Measurements from ENCODE around the gene NFYA. TPM values are rescaled to one million over a fixed set of nuclear protein-coding genes. Genes with fewer than 3 reads are reported as not detected.

The NFYA gene
- total RNA-seq, 6 experiments from 2014 or later = 6.4 to 11.7 (median 7.7) TPM

DNA sequence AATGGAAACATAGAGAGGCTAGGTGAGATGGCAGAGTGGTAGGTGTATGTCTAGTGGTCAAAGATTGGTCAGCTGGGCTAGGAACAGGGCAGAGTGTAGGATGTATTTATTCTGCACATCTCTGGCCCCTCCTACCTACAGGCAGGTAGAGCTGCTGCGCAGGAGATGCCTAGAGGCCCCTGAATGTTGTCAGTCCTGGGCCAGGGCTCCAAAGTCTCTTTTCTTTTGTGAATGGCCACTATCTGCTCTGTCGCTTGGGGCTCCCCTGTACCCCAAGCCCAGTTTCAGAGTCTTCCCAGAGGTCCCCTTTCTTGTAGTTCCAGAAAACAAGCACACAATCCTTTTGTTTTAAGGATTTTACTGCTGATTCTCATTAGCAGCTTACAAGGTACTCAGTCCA lies 25.5 kb upstream of the NFYA start:
- Histone ChIP-seq H3K4me3 (no peak overlapping the region), H3K27me3 (no peaks in the 10 kb centered on the region), H3K4me1 (peaks cover 0 to 24% (median 9%) of the 10 kb centered on the region in 4 donors), H3K27ac (no peak overlapping the region), H3K36me3 (no peaks in the 10 kb centered on the region), H3K9me3 (no peaks in the 10 kb centered on the region)
- no peak for ATAC-seq
- no peak for TF ChIP-seq POLR2A (IDR thresholded peaks at IDR 0.05)
- TF ChIP-seq, protein P1, sequence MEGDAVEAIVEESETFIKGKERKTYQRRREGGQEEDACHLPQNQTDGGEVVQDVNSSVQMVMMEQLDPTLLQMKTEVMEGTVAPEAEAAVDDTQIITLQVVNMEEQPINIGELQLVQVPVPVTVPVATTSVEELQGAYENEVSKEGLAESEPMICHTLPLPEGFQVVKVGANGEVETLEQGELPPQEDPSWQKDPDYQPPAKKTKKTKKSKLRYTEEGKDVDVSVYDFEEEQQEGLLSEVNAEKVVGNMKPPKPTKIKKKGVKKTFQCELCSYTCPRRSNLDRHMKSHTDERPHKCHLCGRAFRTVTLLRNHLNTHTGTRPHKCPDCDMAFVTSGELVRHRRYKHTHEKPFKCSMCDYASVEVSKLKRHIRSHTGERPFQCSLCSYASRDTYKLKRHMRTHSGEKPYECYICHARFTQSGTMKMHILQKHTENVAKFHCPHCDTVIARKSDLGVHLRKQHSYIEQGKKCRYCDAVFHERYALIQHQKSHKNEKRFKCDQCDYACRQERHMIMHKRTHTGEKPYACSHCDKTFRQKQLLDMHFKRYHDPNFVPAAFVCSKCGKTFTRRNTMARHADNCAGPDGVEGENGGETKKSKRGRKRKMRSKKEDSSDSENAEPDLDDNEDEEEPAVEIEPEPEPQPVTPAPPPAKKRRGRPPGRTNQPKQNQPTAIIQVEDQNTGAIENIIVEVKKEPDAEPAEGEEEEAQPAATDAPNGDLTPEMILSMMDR (IDR thresholded peaks at IDR 0.05) = no peak
- 100% methylated on average over 2 of the region's 2 CpGs for WGBS (ENCODE audit: insufficient coverage, low coverage, low lambda C conversion rate, missing lambda C conversion rate)
- no peak for DNase-seq
- intact Hi-C loops (cut with DNase I) = no loop called here

DNA sequence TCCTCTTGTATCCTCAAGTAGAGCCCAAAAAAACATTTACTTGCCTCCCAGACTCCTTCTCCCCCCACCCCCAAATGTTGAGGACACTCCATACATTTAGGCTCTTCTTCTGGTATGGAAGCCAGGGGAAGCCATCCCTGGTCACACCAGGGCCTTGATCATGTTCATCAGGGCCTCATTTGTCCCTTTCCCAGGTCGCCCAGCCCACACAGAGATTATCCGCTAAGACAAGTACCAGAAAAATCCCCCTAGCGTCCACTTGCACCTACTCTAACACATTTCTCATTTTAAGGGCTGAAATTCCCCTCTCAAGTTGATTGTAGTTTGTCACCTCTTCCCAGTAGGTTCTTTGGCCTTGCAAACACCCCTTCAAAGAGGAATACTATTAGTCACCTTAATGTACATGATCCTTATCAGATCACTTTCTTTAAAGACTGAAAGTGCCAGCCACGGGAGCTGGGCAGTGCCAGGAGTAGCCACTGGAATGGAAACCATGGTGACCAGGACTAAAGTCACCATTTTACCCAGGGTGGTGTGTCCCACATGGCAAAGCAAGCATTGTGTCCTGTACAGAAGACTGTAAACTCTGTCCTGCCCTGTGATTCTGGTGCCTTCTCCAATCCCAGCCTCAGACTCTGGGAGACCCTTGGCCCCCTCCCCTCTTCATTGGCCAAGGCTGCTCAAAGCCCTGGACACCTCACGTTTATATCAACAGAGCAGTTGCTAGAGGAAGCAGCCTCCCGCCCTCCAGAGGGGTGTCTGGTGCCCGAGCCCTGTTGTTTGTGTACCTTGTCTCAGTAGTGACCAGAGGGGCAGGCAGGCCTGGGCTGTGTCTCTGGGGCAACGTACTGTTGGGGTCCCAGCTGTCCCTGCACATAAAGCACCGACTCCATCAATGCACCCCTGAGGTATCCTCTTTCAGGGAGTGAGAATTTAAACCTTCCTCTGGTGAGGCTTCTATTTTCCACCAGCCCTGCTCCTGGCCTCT lies 24.7 kb upstream of the NFYA start:
- Histone ChIP-seq H3K36me3 (no peaks in the 10 kb centered on the region), H3K4me1 (peaks cover 0 to 24% (median 9%) of the 10 kb centered on the region in 4 donors), H3K9me3 (no peaks in the 10 kb centered on the region), H3K4me3 (no peak overlapping the region), H3K27me3 (no peaks in the 10 kb centered on the region), H3K27ac (no peak overlapping the region)
- ATAC-seq (no peak), DNase-seq (no peak)
- intact Hi-C loops (cut with DNase I) = no loop called here
- WGBS (ENCODE audit: insufficient coverage, low coverage, low lambda C conversion rate, missing lambda C conversion rate) = 73% methylated on average over 3 of the region's 9 CpGs
- TF ChIP-seq, protein P1 (IDR thresholded peaks at IDR 0.05) = no peak

DNA sequence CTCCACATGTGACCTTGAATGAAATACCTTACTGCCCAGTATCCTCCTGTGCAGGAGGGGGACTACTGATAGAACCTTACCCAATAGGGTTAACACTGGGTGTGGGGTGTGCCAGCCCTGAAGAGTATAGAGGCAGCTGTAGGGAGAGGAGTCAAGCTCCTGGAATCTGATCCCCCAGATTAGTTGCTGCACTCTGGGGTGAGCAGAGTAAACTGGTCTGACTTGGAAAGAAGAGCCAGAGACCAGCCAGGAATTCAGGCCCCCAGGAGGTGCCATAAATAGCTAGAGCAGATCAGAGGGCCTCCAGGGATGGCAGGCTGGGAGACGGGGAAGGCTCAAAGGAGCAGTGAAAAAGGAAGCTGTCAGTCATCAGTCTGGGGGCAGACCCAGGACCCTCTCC lies 23.3 kb upstream of the NFYA start:
- 83% methylated on average over 1 of the region's 1 CpG for WGBS (ENCODE audit: insufficient coverage, low coverage, low lambda C conversion rate, missing lambda C conversion rate)
- no peak overlapping the region for H3K4me3 ChIP-seq
- TF ChIP-seq POLR2A (IDR thresholded peaks at IDR 0.05) = no peak
- TF ChIP-seq, protein P1 (IDR thresholded peaks at IDR 0.05) = no peak
- H3K27ac ChIP-seq = no peak overlapping the region
- H3K9me3 ChIP-seq = no peaks in the 10 kb centered on the region
- peaks cover 0 to 24% (median 9%) of the 10 kb centered on the region in 4 donors for H3K4me1 ChIP-seq
- H3K36me3 ChIP-seq = no peaks in the 10 kb centered on the region
- no peaks in the 10 kb centered on the region for H3K27me3 ChIP-seq
- intact Hi-C loops (cut with DNase I) = no loop called here
- DNase-seq = no peak
- ATAC-seq = no peak

DNA sequence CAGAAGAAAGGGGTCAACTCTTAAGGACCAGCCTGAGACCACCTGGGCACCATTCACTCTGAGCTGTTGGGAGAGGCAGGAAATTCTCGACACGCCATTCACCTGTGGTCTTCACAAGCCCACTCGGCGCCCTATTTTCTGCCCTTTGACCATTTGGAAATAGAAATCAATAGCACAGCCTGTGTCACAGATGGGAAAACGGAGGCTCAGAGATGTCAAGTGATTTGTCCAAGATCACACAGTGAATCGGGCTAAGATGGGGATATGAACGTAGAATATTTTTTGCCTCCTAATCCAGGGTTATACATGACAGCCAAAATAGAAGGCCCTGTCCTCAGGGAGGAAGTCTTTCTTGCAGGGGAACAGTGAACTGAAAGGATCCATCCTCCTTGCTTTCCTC lies 22.8 kb upstream of the NFYA start:
- Histone ChIP-seq H3K4me1 (peaks cover 0 to 23% (median 9%) of the 10 kb centered on the region in 4 donors), H3K9me3 (no peaks in the 10 kb centered on the region), H3K27me3 (no peaks in the 10 kb centered on the region), H3K27ac (no peak overlapping the region), H3K4me3 (no peak overlapping the region), H3K36me3 (no peaks in the 10 kb centered on the region)
- DNase-seq (no peak), ATAC-seq (no peak)
- intact Hi-C loops (cut with DNase I) = no loop called here
- TF ChIP-seq POLR2A (IDR thresholded peaks at IDR 0.05) = no peak
- TF ChIP-seq, protein P1 (IDR thresholded peaks at IDR 0.05) = no peak
- 75% methylated on average over 4 of the region's 7 CpGs for WGBS (ENCODE audit: insufficient coverage, low coverage, low lambda C conversion rate, missing lambda C conversion rate)

Measured in right lobe of liver (tissue), 6 donors.